VCaP (cell line): ENCODE data around the gene HSBP1L1.

ENCODE experiments used
- H3K27ac ChIP-seq: fragments of 450-650 bp; 2 replicates; pipeline ENCODE4 v1.5.1; 2017
- TF ChIP-seq, protein P1 (sequence below): fragments of 450-650 bp; conservative IDR thresholded peaks from 2 replicates; pipeline ENCODE4 v1.5.1; 2017; ENCODE audit warnings: mild to moderate bottlenecking, moderate library complexity

HSBP1L1 gene

GRCh38 chr18:79933765-79934164, 30.7 kb upstream of the HSBP1L1 start:
- peak overlapping the region; percentile 58 for H3K27ac ChIP-seq
- TF ChIP-seq, protein P1, sequence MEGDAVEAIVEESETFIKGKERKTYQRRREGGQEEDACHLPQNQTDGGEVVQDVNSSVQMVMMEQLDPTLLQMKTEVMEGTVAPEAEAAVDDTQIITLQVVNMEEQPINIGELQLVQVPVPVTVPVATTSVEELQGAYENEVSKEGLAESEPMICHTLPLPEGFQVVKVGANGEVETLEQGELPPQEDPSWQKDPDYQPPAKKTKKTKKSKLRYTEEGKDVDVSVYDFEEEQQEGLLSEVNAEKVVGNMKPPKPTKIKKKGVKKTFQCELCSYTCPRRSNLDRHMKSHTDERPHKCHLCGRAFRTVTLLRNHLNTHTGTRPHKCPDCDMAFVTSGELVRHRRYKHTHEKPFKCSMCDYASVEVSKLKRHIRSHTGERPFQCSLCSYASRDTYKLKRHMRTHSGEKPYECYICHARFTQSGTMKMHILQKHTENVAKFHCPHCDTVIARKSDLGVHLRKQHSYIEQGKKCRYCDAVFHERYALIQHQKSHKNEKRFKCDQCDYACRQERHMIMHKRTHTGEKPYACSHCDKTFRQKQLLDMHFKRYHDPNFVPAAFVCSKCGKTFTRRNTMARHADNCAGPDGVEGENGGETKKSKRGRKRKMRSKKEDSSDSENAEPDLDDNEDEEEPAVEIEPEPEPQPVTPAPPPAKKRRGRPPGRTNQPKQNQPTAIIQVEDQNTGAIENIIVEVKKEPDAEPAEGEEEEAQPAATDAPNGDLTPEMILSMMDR, result peak; percentile 78

- peak overlapping the region; percentile 58 for H3K27ac ChIP-seq
- TF ChIP-seq, protein P1, result no peak
Observed at GRCh38 chr18:79934311-79935097, 29.9 kb upstream of the HSBP1L1 start.

- TF ChIP-seq, protein P1, result no peak
- H3K27ac ChIP-seq, result peak overlapping the region; percentile 58
Observed at GRCh38 chr18:79935098-79935480, 29.4 kb upstream of the HSBP1L1 start.

GRCh38 chr18:79935499-79935898, 28.9 kb upstream of the HSBP1L1 start:
- H3K27ac ChIP-seq, result peak overlapping the region; percentile 58
- TF ChIP-seq, protein P1, result no peak

GRCh38 chr18:79935925-79936324, 28.5 kb upstream of the HSBP1L1 start:
- no peak overlapping the region for H3K27ac ChIP-seq
- TF ChIP-seq, protein P1, result no peak

DNA sequence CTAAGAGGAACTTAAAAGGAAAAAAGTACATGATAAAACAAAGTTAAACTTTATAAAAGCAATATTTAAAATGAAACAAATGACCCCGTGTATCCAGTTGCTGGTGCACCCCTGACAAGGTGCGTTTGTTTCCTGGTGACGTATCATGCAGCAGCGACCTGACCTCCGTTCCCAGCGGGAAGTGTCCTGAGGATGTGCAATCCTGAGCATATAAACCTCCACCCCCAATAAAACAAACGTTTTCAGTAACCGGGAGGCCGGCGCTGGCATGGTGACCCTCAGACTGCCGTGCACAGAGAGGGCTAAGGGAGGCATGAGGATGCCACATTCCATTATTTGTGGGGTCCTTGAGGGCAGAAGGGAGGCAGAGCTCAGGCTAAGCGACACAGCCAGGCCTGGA, 27.8 kb upstream of the HSBP1L1 start:
- H3K27ac ChIP-seq, result no peak overlapping the region
- TF ChIP-seq, protein P1, result no peak

GRCh38 chr18:79937103-79937860, 27.2 kb upstream of the HSBP1L1 start:
- TF ChIP-seq, protein P1, result no peak
- no peak overlapping the region for H3K27ac ChIP-seq
